Endothelial cell (in vitro differentiated cells): ENCODE data around the gene EHD1. TPM values are rescaled to one million over a fixed set of nuclear protein-coding genes. Genes with fewer than 3 reads are reported as not detected.
A peak's percentile ranks its signal among the peaks of the same experiment; 100 is the strongest.

Experiments used
- DNase-seq: peaks from one replicate; pipeline ENCODE4 v3.0.0; 2021; ENCODE audit warnings: low spot score
- H3K27ac Mint-ChIP-seq: one replicate; pipeline ENCODE4 v1.8.0; 2021; ENCODE audit warnings: mixed read lengths, inconsistent platforms; ENCODE audit not compliant: unreplicated experiment
- H3K27me3 Mint-ChIP-seq: one replicate; pipeline ENCODE4 v1.8.0; 2021; ENCODE audit warnings: mild to moderate bottlenecking, moderate library complexity, mixed read lengths, inconsistent platforms; ENCODE audit not compliant: unreplicated experiment
- H3K36me3 Mint-ChIP-seq: one replicate; pipeline ENCODE4 v1.8.0; 2021; ENCODE audit warnings: mild to moderate bottlenecking, low read depth, mixed read lengths, inconsistent platforms; ENCODE audit not compliant: unreplicated experiment
- H3K4me1 Mint-ChIP-seq: one replicate; pipeline ENCODE4 v1.8.0; 2021; ENCODE audit warnings: mild to moderate bottlenecking, mixed read lengths, inconsistent platforms; ENCODE audit not compliant: unreplicated experiment
- H3K4me3 Mint-ChIP-seq: one replicate; pipeline ENCODE4 v1.8.0; 2021; ENCODE audit warnings: mild to moderate bottlenecking, mixed read lengths, inconsistent platforms; ENCODE audit not compliant: unreplicated experiment
- H3K9me3 Mint-ChIP-seq: one replicate; pipeline ENCODE4 v1.8.0; 2021; ENCODE audit warnings: mixed read lengths, inconsistent platforms; ENCODE audit not compliant: unreplicated experiment
- CTCF ChIP-seq: fragments of 200-600 bp; sonication (generic); IDR thresholded peaks from one replicate; pipeline ENCODE4 v1.5.0; 2021; ENCODE audit warnings: antibody characterized with exemption; ENCODE audit not compliant: unreplicated experiment
- total RNA-seq: library from RNA; stranded (reverse); fragmentation: NEBNext Ultra II Directional; extraction: Animal tissue kit (Norgen Biotek cat#: 25700); gene quantifications from one replicate; pipeline ENCODE4 v1.2.1, GENCODE V29; 2021; ENCODE audit not compliant: unreplicated experiment

The EHD1 gene
- total RNA-seq, 1 donor from 2014 or later, result 84.0 TPM

DNA sequence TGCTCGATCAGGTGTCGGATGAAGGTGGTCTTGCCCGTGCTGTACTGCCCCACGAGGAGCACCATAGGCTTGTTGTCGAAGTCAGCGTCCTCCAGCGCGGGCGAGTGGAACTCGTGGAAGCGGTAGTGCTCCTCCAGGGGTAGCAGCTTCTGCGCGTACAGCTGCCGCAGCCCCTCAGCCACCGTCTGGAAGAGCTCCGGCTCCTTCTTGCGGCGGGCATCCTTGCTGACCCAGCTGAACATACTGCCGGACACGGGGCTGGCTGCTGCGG is 263 bp downstream of the EHD1 start:
- H3K4me1 Mint-ChIP-seq, result peaks cover 18% of the 10 kb centered on the region
- H3K4me3 Mint-ChIP-seq, result peak overlapping the region; percentile 97
- H3K27ac Mint-ChIP-seq, result no peak overlapping the region
- peaks cover 19% of the 10 kb centered on the region for H3K36me3 Mint-ChIP-seq
- no peak for DNase-seq
- H3K27me3 Mint-ChIP-seq, result peaks cover 15% of the 10 kb centered on the region
- no peak for TF ChIP-seq CTCF
- H3K9me3 Mint-ChIP-seq, result no peaks in the 10 kb centered on the region

- DNase-seq, result no peak
- no peak for TF ChIP-seq CTCF
- peak overlapping the region; percentile 68 for H3K27ac Mint-ChIP-seq
- peaks cover 19% of the 10 kb centered on the region for H3K36me3 Mint-ChIP-seq
- peaks cover 15% of the 10 kb centered on the region for H3K27me3 Mint-ChIP-seq
- H3K9me3 Mint-ChIP-seq, result no peaks in the 10 kb centered on the region
- peak overlapping the region; percentile 97 for H3K4me3 Mint-ChIP-seq
- H3K4me1 Mint-ChIP-seq, result peaks cover 18% of the 10 kb centered on the region
These were observed 815 bp downstream of the EHD1 start for GRCh38 chr11:64877390-64878222.

- H3K9me3 Mint-ChIP-seq, result no peaks in the 10 kb centered on the region
- peaks cover 18% of the 10 kb centered on the region for H3K4me1 Mint-ChIP-seq
- peaks cover 19% of the 10 kb centered on the region for H3K36me3 Mint-ChIP-seq
- DNase-seq, result no peak
- peak overlapping the region; percentile 26 for H3K27ac Mint-ChIP-seq
- peak overlapping the region; percentile 97 for H3K4me3 Mint-ChIP-seq
- TF ChIP-seq CTCF, result no peak
- H3K27me3 Mint-ChIP-seq, result peaks cover 15% of the 10 kb centered on the region
These were observed 1.5 kb downstream of the EHD1 start for GRCh38 chr11:64876835-64877341.

DNA sequence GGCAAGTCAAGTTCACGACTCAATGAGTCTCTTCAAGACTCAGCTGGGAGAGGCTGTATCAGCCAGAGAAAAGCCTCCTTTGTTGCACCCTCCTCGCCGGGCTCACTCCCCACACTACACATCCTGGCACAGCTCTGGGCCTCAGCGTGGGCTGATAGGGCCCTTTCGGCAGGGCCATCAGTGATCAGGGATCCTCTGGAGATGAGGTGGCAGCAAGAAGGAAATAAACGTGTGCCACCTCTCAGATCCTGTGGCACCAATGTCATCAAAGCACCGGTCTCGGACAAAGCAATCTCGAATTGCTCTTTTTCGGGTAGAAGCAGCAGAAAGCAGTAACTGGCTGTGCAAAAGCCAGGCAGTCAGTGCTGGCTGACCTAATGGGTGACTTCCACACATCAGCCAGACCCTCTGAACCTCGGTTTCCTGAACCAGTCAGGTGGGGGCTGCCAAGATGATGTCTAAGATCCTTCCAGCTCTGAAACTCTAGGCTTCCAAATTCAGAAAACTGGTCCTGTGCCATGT is 2.1 kb downstream of the EHD1 start:
- no peak for TF ChIP-seq CTCF
- H3K4me1 Mint-ChIP-seq, result peaks cover 20% of the 10 kb centered on the region
- DNase-seq, result no peak
- H3K27ac Mint-ChIP-seq, result no peak overlapping the region
- no peaks in the 10 kb centered on the region for H3K9me3 Mint-ChIP-seq
- H3K36me3 Mint-ChIP-seq, result peaks cover 19% of the 10 kb centered on the region
- H3K27me3 Mint-ChIP-seq, result peaks cover 15% of the 10 kb centered on the region
- peak overlapping the region; percentile 97 for H3K4me3 Mint-ChIP-seq
